GM21515 (cell line): Measurements from ENCODE around the gene LNX1.
"Not testable (repeated sequence)": the region's sequence is repeated elsewhere in the genome, so short reads cannot be mapped to it uniquely, and the experiment has no call there.

Experiments
- ATAC-seq: cut with Tn5 transposase; IDR thresholded peaks from one replicate; pipeline ENCODE4 v1.9.1; 2021; ENCODE audit not compliant: unreplicated experiment

LNX1 gene

DNA sequence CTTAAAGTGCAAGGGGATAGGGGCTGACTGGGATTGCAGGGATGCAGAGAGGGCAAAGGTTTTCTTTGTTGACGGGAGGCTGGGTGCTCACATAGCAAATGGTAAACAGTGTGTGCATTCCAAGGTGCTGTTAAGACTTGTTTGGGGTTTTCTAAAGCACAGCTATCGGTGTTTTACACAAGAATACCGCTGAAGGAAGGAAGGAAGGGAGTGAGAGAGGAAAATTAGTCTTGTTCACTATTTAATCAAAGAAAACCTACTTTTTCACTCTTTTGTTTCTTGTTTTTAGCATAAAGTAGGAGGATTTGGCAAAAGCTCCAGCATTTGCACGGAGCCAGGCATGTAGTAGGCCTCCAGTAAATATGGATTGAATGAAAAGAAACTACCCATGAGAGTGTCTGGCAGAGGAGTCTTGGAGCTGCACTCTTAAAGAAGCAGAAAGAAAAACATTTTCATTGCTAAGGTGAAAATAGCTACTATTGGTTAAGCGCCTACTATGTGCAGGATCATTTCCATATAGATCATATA, 114.2 kb downstream of the LNX1 start:
- no peak for ATAC-seq

DNA sequence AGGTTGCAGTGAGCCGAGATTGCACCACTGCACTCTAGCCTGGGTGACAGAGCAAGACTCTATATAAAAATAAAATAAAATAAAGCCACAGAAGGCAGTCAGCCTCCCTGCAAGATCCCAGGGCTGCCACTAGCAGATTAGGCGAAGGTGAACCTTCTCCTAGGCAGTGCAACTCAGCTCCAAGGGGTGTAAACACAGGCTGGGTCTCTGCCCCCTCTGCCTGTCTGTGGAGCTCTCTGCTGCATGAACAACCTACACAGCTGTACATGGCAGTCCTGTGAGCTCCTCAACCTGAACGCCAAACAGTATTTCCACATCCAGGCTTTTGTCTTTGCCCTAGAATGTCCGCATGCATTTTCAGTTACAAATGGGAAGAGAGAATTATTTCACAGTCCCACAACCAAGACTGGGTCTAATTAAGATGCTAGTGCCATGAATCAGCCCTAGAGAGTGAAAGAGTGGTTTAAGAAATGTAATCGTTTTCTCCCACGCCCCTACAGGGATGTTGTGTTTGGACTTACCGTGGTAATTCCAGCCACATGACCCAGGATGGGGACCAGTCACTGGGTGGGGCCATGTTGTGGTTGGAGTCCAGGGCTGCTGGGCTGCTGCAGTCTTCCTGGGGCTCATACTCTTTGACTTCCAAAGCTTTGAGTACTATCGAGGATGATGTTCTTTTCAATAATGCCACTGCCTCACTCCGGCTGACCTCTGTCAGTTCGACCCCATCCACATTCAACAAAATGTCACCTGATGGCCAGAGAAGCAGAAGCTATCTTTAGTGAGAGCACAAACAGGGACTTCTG, 114.9 kb downstream of the LNX1 start:
- no peak for ATAC-seq

DNA sequence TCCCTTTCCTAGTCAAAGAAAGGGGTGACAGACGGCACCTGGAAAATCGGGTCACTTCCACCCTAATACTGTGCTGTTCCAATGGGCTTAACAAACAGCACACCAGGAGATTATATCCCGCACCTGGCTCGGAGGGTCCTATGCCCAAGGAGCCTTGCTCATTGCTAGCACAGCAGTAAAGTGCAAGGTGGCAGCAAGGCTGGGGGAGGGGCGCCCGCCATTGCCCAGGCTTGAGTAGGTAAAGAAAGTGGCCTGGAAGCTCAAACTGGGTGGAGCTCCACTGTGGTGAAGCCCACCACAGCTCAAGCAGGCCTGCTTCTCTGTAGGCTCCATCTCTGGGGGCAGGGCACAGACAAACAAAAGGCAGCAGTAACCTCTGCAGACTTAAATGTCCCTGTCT, 124.7 kb downstream of the LNX1 start:
- not testable (repeated sequence) for ATAC-seq

DNA sequence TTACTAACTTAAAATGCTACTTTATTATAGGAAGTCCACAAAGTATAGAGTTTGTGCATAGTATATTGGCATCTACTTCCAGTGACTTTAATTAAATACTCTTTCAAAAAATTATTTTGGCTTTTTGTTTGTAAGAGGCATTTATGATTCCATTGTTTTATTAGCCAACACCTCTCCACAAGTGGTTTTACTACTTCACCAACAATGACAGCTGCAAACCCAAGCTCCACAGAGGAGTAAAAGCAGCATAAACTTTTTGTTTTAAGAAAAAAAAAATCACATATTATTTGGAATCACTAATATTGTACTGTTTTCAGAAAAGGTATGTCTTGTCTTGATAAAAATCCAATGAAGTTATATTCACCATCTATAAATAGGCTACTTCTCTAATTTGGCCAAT, 125.4 kb downstream of the LNX1 start:
- no peak for ATAC-seq

DNA sequence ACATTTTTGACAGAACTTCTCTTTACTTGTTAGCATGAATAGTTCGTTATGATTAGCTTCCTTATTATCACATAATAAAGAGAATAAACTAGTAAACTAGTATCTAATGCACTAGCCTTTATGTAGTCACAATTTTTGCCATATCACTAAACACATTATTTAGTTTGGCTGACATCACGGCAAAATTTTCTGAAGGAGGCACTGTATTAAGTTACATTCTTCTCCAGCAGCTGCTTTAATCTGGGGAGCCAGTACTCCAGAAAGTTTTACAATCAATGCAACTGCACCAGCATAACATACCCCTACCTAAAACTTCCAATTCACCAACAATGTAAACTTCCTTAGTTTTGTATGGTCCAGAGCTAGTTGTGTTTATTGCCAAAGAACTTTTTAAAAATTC, 126.0 kb downstream of the LNX1 start:
- ATAC-seq: no peak

- ATAC-seq: no peak
These were observed 127.9 kb downstream of the LNX1 start for GRCh38 chr4:53463340-53463739.

- ATAC-seq: no peak
These were observed 130.0 kb downstream of the LNX1 start for GRCh38 chr4:53461244-53461643.

DNA sequence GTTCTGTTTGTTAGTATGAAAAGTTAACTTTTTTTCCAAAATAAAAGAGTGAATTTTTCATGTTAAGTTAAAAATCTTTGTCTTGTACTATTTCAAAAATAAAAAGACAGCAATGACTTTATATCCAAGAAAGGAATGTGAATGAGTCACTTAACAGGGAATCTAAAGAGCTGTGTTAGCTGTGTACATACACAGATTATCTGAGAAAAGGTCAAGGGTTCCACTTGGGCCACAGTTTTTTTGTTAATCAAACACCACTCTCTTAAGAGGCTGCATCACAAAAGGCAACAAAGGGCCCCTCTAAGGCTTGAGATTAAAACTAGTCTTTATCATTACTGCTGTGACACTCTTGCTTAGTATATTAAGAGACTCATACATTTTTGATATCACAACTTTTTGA, 131.7 kb downstream of the LNX1 start:
- ATAC-seq: no peak

- no peak for ATAC-seq
These were observed 135.1 kb downstream of the LNX1 start for GRCh38 chr4:53456178-53456577.

DNA sequence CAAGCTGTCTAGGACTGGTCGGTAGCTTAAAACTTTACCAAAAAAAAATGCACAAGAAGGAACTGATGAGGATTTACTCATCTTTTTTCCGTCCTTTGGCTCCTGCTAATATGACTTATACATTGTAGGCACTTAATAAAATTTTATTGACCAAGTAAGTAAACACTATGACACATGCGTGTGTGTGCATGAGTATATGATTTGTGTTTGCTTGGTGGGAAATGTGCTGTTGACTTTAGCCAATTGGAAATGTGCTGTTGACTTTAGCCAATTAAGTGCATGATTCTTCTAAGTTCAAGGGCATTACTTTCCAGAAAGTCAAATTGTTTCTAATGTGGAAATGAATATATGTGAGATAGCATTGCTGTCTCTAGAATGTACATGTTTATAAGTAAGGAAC, 135.5 kb downstream of the LNX1 start:
- no peak for ATAC-seq

GRCh38 chr4:53453385-53453784, 137.9 kb downstream of the LNX1 start:
- ATAC-seq: no peak

DNA sequence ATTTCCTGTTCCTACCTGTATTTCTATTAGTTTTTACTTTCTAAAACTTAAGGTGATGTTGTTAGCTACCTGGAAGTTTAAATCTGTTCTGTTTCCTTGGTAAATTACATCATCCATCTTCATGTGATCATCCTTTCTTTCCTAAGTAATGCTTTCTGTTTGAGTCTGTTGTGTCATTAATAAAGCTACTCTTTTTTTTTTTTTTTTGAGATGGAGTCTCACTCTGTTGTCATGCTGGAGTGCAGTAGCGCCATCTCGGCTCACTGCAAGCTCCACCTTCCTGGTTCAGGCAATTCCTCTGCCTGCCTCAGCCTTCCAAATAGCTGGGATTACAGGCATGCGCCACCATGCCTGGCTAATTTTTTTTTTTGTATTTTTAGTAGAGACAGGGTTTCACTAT, 140.5 kb downstream of the LNX1 start:
- ATAC-seq: no peak

GRCh38 chr4:53444954-53445353, 146.3 kb downstream of the LNX1 start:
- no peak for ATAC-seq

DNA sequence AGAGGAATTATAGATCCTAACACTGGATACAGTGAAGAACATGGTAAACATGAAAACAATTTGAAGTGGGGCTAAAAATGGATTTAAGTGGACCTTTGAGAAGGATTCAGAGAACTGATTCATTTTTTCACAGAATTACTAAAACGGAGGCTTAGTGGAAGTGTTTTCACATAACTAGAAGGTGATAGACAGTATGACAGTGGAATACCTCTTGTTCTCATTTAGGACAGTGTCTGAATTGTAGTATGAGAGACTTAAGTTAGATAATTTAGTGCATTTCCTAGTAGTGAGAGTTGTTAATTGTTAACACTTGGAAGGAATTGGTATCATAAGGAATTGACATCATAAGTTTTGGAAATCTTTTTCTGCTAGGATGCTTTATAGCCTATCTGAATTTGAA, 149.7 kb downstream of the LNX1 start:
- no peak for ATAC-seq

- no peak for ATAC-seq
These were observed 155.0 kb downstream of the LNX1 start for GRCh38 chr4:53436251-53436650.

- peak; percentile 58 for ATAC-seq
These were observed 158.5 kb downstream of the LNX1 start for GRCh38 chr4:53432528-53433424.

GRCh38 chr4:53431052-53431451, 160.2 kb downstream of the LNX1 start:
- no peak for ATAC-seq

- no peak for ATAC-seq
These were observed 163.9 kb downstream of the LNX1 start for GRCh38 chr4:53427366-53427765.

- no peak for ATAC-seq
These were observed 167.0 kb downstream of the LNX1 start for GRCh38 chr4:53424280-53424679.

- no peak for ATAC-seq
These were observed 168.9 kb downstream of the LNX1 start for GRCh38 chr4:53422367-53422766.

- ATAC-seq: no peak
These were observed 169.5 kb downstream of the LNX1 start for GRCh38 chr4:53421791-53422190.

- ATAC-seq: no peak
These were observed 172.1 kb downstream of the LNX1 start for GRCh38 chr4:53419208-53419607.
